HG02938 (cell line): ENCODE data around the gene SPTB.

Experiments used
- ATAC-seq: cut with Tn5 transposase; IDR thresholded peaks from one replicate; pipeline ENCODE4 v1.9.1; 2021; ENCODE audit warnings: mild to moderate bottlenecking, moderate library complexity; ENCODE audit not compliant: unreplicated experiment

Gene SPTB

DNA sequence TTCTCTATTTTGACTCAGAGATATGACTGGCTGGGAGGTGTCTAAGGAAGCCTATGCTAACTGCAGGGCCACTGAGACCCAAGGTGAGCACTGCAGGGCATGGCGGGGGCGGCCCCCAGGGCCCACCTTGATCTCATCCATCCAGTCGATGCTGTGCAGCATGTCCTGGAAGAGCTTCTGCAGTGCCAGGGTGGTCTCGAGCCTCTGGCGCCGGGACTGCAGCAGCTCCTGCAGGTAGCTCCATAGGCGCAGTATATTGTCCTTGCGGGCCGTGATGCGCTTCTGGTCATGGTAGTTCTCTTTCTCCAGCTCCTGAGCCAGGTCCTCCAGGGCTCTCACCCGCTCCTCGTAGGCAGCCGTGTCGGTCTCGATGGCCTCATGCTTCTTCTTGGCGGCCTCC, 84.5 kb downstream of the SPTB start:
- no peak for ATAC-seq

GRCh38 chr14:64792871-64793560, 86.7 kb downstream of the SPTB start:
- ATAC-seq: no peak

DNA sequence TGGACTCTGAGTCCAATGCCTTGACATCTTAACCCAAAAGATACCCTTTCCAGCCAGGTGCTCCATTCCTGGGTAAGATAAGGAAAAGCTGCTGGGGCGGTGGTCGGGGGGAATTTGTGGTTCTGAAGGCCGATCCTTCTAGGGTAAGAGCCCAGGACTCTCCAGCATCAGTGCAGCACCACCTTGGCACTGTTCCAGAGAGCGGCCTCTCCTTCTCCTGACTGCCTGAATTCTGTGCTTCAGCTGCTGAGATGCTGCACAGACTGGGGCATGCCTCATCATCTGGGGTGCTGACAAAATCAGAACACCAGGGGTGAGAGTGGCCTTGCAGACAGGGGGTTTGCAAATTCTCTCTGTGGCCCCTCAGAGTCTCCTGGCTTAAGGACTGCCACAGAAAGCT, 87.5 kb downstream of the SPTB start:
- ATAC-seq: no peak

- ATAC-seq: no peak
Measured at GRCh38 chr14:64790478-64790877, 89.2 kb downstream of the SPTB start.

DNA sequence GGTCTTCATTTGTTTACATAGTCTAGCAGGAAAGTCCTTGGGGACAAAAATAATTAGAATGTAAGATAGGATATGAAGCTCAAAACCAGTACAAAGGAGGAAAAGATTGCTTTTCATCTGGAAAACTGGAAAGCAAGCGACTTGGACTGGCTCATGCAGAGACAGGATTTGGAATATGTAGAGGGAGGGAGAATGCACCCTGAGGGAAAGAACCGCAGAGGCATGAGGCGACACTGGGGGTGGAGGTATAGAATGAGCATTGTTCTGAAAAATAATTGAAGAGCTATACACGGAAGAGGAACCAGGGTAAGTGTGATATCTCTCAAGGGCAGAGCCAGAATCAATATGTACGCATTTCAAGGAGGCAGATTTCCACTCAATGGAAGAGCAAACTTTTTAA, 90.0 kb downstream of the SPTB start:
- ATAC-seq: no peak

DNA sequence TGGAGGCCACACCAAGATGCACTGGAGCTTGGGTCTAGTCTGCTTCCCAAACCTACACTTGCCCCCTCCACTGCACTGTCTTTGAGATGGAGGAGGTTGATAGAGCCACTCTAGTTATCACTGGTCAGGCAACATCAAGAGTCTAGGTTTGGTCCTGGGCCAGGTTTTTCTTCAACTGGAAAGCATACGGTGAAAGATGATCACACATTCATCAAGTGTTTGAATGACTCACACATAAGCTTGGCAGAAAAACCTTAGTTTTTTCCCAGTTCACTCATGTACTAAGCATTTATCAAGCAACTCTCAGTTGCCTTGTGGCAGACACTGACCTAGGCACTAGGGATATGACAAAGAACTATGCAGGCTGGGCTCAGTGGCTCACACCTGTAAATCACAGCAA, 91.0 kb downstream of the SPTB start:
- no peak for ATAC-seq

- no peak for ATAC-seq
Measured at GRCh38 chr14:64787619-64788018, 92.1 kb downstream of the SPTB start.

DNA sequence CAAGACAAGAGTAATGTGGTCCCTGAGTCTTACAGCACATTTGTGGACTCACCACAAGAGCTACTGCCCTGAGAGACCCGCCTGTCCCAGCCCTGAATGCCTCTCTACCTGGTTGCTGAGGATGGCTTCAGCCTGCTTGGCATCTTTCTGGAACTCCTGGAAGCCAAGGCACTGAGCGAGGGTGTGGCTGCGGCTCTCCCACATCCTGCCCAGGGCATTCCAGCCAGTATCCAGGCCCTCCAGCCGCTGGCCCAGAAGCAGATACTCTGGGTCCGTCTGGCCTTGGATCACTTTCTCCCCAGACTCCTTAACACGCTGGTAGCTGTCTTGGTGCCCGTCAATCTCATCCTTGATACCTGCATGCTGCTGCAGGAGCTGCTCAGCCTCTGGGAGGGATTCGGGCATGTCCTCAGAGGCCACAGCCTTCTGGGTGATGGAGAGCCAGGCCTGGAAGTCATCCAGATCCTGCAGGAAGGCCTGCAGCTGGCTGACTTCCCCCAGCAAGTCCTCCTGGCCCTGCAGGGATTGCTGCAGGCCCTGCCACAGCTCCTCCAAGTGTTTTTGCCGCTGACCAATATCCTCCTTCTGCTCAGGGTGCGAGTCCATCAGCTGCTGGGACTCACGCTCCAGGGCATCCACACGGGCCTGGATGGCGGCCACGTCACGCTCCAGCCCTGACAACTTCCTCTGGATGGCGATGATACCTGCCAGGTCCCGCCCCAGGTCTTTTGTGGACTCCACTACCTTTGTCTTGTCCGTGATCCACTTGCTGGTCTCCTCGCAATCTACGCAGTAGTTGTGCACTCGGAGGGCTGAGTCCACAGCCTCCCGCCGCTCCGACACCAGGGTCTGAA, 93.2 kb downstream of the SPTB start:
- no peak for ATAC-seq

DNA sequence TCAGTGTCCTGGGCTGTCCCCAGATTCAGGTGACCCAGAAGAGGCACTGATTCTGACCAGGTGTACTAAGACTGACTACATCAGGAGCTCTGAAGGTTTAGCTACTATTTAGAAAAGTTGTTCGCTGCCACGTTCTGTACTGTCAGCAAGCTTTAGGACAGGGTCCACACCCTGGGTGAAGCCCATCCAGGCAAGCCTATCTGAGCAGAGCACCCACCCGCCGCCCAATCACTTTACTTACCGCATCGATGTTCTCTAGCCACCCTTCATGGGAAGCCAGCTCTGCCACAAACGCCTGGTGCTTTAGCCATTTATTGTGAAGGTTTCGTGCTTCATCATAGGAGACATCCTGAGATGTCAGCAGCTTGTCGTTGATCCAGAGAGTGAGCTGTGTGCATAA, 95.7 kb downstream of the SPTB start:
- ATAC-seq: no peak

GRCh38 chr14:64782196-64782595, 97.5 kb downstream of the SPTB start:
- no peak for ATAC-seq

DNA sequence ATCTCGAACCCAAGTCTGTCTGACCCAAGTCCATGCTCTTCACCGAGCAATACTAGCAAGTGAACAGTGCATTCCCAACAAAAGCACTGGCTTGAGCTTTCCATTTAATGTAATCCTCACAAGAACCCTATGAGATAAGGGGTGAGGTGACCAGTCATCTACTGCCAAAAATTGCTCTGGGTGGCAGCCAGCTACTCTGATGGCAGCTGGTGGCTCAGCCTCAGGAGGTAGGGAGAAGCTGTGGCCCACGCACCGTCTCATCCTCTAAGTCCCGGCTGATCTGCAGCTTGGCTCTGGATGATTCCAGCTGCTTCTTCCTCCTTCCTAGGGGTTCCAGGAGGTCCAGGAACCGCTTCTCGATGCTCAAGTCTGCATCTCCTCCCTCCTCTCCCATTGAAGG, 100.2 kb downstream of the SPTB start:
- ATAC-seq: no peak

GRCh38 chr14:64778104-64778754, 101.5 kb downstream of the SPTB start:
- no peak for ATAC-seq

DNA sequence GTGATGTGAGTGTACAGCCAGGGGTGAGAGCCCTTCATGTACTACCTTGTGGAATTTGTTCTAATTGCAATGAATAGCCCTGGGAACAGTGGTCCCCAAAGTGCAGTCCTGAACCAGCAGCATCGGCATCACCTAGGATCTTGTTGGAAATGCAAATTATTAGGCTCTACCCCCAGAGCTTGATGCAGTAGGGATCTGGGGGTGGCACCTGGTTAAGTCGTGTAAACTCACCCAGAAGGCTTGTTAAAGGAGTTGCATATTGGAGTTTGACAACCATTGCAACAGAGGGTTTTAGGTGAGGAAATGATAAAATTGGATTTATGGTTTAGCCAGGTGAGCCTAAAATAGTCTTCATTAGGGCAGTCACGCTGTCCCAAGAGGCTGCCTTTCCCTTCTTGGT, 102.2 kb downstream of the SPTB start:
- ATAC-seq: no peak

DNA sequence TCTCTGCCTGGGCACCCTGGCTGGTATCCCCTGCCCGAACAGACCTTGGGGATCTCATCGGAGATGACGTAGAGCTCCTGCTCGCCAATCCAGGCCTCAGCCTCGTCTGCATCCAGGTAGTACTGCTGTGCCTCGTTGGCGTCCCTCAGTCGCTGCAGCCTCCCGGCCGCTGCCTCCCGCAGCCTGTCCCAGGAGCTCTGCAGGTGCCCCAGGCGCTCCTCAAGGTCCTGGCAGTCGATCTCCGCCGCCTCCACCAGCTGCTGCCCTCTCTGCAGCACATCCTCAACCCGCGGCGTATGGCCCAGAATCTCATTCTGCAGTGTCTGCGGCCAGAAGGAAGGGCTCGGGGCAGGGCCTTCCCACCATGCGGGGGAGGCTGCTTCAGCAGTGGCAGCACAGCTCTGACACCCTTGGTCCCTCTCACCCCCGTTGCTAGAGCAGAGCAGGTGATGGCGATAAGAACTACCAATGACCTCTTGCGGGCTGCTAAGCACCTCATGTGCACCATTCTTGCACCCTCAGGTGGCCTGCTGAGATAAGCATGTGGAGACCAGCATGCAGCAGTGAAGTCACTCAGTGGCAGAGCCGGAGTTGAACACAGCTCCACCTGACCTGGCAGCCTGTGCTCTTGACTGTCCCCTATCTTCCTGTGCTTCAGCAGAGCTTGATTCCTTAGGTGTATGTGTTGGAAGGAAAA, 104.5 kb downstream of the SPTB start:
- no peak for ATAC-seq

DNA sequence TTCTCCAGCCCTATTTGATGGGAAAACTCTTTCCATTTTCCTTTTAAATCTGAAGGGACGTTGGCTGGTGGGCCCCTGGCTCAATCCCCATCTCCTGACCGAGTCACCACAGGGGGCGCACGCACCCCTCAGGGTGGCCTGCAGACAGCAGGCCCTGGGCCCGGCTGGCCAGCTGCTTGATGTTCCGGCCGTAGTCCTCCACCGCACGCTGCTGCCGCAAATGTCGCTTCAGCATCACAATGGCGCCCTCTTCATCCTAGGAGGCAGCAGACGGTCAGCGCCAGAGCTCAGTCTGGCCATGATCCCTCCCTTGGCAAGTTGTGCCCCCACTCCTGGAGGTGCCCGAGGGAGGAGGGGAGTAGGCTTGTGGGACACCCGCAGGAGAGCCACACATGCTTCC, 105.4 kb downstream of the SPTB start:
- ATAC-seq: no peak

- no peak for ATAC-seq
Measured at GRCh38 chr14:64773577-64773976, 106.1 kb downstream of the SPTB start.

GRCh38 chr14:64773046-64773445, 106.7 kb downstream of the SPTB start:
- ATAC-seq: no peak

- ATAC-seq: no peak
Measured at GRCh38 chr14:64772397-64772950, 107.2 kb downstream of the SPTB start.

- ATAC-seq: no peak
Measured at GRCh38 chr14:64771161-64771560, 108.5 kb downstream of the SPTB start.

GRCh38 chr14:64770751-64771150, 109.0 kb downstream of the SPTB start:
- ATAC-seq: no peak
